Measurements from ENCODE around the gene NPAS3. TPM values are rescaled to one million over a fixed set of nuclear protein-coding genes. Genes with fewer than 3 reads are reported as not detected.

The NPAS3 gene
- total RNA-seq, 1 donor from 2014 or later: 2.5 TPM

DNA sequence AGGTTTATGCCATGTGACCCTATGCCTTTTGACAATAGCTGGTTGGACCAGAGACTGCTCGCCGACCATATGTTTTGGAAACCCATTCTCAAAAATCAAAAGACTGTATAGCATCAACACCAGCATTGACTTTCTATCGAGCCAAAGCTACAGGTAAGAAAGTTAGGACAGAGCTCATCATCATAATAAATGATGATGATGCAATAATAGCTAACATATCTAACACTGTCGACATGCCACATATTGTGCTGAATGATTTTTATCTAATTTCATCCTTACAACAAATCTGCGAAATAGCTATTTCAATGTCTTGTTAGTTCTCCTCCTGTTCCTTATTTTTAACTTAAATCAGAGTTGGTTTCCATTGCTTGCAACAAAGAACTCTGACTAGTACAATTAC, 909.3 kb downstream of the NPAS3 start:
- DNase-seq: no peak
- Histone ChIP-seq H3K4me3 (no peak overlapping the region), H3K9me3 (replicated peaks) (no peaks in the 10 kb centered on the region)

DNA sequence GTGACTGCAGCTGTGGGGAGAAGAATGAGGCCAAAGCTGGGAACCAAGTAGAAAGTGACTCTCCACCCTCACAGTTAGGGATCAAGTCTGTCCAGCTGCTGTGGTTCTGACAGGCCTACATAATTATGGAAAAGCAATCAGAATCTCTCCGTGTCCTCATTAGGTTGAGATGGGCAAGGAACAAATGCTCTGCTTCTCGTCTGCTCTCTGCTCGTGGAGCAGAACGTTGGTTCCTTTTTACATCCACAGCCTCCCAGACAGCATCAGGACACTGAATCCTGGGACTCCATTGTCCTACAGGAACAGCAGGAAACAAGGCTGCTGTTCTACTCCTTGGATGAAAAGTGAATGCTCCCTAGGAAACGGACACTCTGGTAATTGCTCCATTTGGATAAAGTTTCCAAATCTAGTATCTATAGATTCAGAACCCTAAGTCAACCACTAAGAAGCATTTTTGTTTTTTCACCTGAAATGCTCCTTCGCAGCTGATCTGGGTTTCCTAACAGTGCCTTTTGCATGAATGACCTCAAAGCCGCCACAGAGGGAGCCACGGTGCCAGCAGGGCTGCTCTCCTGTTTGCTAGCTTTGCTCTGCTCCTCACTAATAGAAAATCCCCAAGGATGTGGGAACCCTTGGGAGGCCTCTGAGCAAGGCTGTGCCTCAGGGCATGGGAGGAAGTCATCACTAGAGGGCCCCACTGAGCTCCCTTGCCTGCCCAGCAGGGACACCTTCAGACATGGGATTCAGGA, 910.2 kb downstream of the NPAS3 start:
- DNase-seq: peak; percentile 46
- intact Hi-C loops (cut with micrococcal nuclease): no loop called here

More for the DNA sequence above, 909.3 kb downstream of the NPAS3 start:
- TF ChIP-seq, protein P1, sequence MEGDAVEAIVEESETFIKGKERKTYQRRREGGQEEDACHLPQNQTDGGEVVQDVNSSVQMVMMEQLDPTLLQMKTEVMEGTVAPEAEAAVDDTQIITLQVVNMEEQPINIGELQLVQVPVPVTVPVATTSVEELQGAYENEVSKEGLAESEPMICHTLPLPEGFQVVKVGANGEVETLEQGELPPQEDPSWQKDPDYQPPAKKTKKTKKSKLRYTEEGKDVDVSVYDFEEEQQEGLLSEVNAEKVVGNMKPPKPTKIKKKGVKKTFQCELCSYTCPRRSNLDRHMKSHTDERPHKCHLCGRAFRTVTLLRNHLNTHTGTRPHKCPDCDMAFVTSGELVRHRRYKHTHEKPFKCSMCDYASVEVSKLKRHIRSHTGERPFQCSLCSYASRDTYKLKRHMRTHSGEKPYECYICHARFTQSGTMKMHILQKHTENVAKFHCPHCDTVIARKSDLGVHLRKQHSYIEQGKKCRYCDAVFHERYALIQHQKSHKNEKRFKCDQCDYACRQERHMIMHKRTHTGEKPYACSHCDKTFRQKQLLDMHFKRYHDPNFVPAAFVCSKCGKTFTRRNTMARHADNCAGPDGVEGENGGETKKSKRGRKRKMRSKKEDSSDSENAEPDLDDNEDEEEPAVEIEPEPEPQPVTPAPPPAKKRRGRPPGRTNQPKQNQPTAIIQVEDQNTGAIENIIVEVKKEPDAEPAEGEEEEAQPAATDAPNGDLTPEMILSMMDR (IDR thresholded peaks at IDR 0.05; ENCODE audit: borderline replicate concordance): no peak
- no peaks in the 10 kb centered on the region for H3K27me3 ChIP-seq (ENCODE audit: low read depth)
- no peak overlapping the region for H3K27ac ChIP-seq (replicated peaks)
- no peaks in the 10 kb centered on the region for H3K36me3 ChIP-seq
- H3K4me1 ChIP-seq: peaks cover 18% of the 10 kb centered on the region
- intact Hi-C loops (cut with micrococcal nuclease): no loop called here

DNA sequence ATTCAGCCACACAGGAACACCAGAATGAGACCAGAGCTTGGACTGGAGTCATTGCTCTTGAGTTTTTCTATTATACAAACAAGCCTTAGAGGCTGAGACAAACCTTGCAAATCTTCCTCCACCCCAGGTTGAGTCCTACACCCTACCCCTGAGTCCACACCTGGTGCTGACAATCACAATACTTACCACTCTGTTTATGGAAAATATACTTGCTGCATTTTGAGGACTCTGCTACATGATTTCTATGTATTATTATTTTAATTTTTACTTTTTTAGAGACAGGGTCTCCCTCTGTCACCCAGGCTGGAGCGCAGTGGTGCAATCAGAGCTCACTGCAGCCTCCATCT, 910.7 kb downstream of the NPAS3 start:
- Histone ChIP-seq H3K27ac (replicated peaks) (no peak overlapping the region), H3K27me3 (ENCODE audit: low read depth) (no peaks in the 10 kb centered on the region), H3K9me3 (replicated peaks) (no peaks in the 10 kb centered on the region), H3K4me3 (no peak overlapping the region), H3K36me3 (no peaks in the 10 kb centered on the region), H3K4me1 (peaks cover 18% of the 10 kb centered on the region)
- TF ChIP-seq, protein P1 (IDR thresholded peaks at IDR 0.05; ENCODE audit: borderline replicate concordance): no peak
- no peak for DNase-seq
- intact Hi-C loops (cut with micrococcal nuclease): no loop called here

More for the DNA sequence above, 910.2 kb downstream of the NPAS3 start:
- H3K4me3 ChIP-seq: no peak overlapping the region
- no peaks in the 10 kb centered on the region for H3K9me3 ChIP-seq (replicated peaks)
- no peaks in the 10 kb centered on the region for H3K27me3 ChIP-seq (ENCODE audit: low read depth)
- H3K27ac ChIP-seq (replicated peaks): no peak overlapping the region
- TF ChIP-seq, protein P1 (IDR thresholded peaks at IDR 0.05; ENCODE audit: borderline replicate concordance): peak; percentile 84
- H3K4me1 ChIP-seq: peaks cover 18% of the 10 kb centered on the region
- H3K36me3 ChIP-seq: no peaks in the 10 kb centered on the region

DNA sequence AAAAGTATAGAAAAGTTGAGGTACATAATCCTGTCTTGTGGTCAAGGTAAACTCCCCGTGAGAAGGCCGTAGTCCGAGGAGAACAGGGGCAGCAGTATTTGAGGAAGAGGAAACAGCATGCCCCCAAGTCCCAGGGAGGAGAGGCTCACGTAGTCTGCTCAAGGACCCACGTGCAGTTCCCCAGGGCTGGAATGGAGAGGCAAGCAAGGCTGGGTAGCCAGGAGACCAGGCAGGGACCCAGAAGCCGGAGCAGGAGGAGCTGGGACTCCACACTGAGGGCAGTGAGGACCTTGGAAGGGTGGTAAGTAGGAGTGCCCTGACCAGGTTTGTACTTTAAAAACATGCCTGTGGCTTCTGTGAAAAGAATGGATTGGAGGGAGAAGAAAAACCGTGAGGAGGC, 912.1 kb downstream of the NPAS3 start:
- Histone ChIP-seq H3K36me3 (no peaks in the 10 kb centered on the region), H3K27me3 (ENCODE audit: low read depth) (no peaks in the 10 kb centered on the region), H3K4me1 (peaks cover 18% of the 10 kb centered on the region), H3K27ac (replicated peaks) (no peak overlapping the region), H3K4me3 (no peak overlapping the region), H3K9me3 (replicated peaks) (no peaks in the 10 kb centered on the region)
- intact Hi-C loops (cut with micrococcal nuclease): no loop called here
- TF ChIP-seq, protein P1 (IDR thresholded peaks at IDR 0.05; ENCODE audit: borderline replicate concordance): no peak
- no peak for DNase-seq

DNA sequence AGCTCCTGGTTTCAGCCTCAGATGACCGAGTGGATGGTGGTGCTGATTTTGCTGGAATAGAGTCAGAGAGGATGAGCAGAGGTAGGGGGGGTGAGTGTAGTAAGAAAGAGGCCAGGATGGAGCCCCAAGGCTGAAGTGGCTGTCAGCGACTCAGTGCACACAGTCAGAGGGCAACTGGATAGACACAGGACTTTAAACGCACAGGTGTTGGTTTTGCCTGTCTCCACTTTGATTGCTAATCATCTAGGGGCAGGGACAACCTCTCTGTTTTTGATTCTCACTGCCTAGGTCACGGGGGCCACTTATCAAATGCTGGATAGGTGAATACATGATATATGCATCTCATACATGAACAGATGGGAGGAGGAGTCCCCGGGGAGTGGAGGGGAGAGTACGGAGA, 912.7 kb downstream of the NPAS3 start:
- no peaks in the 10 kb centered on the region for H3K36me3 ChIP-seq
- no peaks in the 10 kb centered on the region for H3K27me3 ChIP-seq (ENCODE audit: low read depth)
- no peaks in the 10 kb centered on the region for H3K9me3 ChIP-seq (replicated peaks)
- DNase-seq: no peak
- H3K4me1 ChIP-seq: peaks cover 18% of the 10 kb centered on the region
- H3K4me3 ChIP-seq: no peak overlapping the region
- intact Hi-C loops (cut with micrococcal nuclease): no loop called here
- no peak overlapping the region for H3K27ac ChIP-seq (replicated peaks)
- TF ChIP-seq, protein P1 (IDR thresholded peaks at IDR 0.05; ENCODE audit: borderline replicate concordance): no peak
